A549 (cell line): ENCODE results near the gene UBXN2A.

Source experiments
- CEBPB ChIP-seq, 2 experiments: fragments of >200 bp in 1 of 2; sonication (Bioruptor Twin) in 1 of 2; formaldehyde crosslinking in 1 of 2; IDR thresholded peaks; 2 replicates each; pipeline ENCODE4 v1.6.1; 2012 to 2016
- CHD4 ChIP-seq: fragments of 200-600 bp; sonication (generic); IDR thresholded peaks from 2 replicates; pipeline ENCODE4 v1.6.1; 2016; ENCODE audit warnings: antibody characterized with exemption, mild to moderate bottlenecking, borderline replicate concordance
- CTCF ChIP-seq: fragments of >200 bp; sonication (Bioruptor Twin); formaldehyde crosslinking; IDR thresholded peaks from 3 replicates; pipeline ENCODE4 v1.5.1; 2016
- EP300 ChIP-seq, 2 experiments: fragments of >200 bp; sonication (Bioruptor Twin); formaldehyde crosslinking; IDR thresholded peaks; 2 replicates in 1 of 2; 3 replicates in 1 of 2; pipeline ENCODE4 v1.6.1; 2016 to 2017
- HDAC2 ChIP-seq: fragments of 200-600 bp; sonication (generic); IDR thresholded peaks from 2 replicates; pipeline ENCODE4 v1.6.1; 2016
- HOXA7 ChIP-seq: fragments of 250-450 bp; sonication (Bioruptor Pico); IDR thresholded peaks from 2 replicates; pipeline ENCODE4 v1.5.0; 2020; ENCODE audit warnings: mild to moderate bottlenecking, moderate library complexity
- MAX ChIP-seq: IDR thresholded peaks from 2 replicates; pipeline ENCODE4 v1.6.1; 2012
- MYC ChIP-seq: IDR thresholded peaks from 2 replicates; pipeline ENCODE4 v1.6.1; 2012; ENCODE audit warnings: mild to moderate bottlenecking, inconsistent platforms, low read length, improper control_type of control experiment, borderline replicate concordance
- POLR2A ChIP-seq: IDR thresholded peaks from 2 replicates; pipeline ENCODE4 v1.6.1; 2012; ENCODE audit warnings: mild to moderate bottlenecking, low read length
- USF2 ChIP-seq: fragments of 450-650 bp; IDR thresholded peaks from 2 replicates; pipeline ENCODE4 v1.6.1; 2014; ENCODE audit warnings: antibody characterized with exemption
- TF ChIP-seq, protein P1 (sequence below): fragments of 200-600 bp; sonication (generic); IDR thresholded peaks from 2 replicates; pipeline ENCODE4 v1.6.1; 2016; ENCODE audit warnings: antibody characterized with exemption, mild to moderate bottlenecking, moderate library complexity

GRCh38 chr2:24047703-24048033 lies 107.4 kb downstream of the UBXN2A start:
- TF ChIP-seq CTCF (no peak), CEBPB (IDR thresholded peaks at IDR 0.05) (no peak), HDAC2 (no peak), POLR2A (no peak), MYC (no peak), MAX (no peak), CHD4 (no peak), USF2 (no peak), HOXA7 (CRISPR knock-in tag) (no peak), EP300 (IDR thresholded peaks at IDR 0.05) (no peak)
- TF ChIP-seq, protein P1, sequence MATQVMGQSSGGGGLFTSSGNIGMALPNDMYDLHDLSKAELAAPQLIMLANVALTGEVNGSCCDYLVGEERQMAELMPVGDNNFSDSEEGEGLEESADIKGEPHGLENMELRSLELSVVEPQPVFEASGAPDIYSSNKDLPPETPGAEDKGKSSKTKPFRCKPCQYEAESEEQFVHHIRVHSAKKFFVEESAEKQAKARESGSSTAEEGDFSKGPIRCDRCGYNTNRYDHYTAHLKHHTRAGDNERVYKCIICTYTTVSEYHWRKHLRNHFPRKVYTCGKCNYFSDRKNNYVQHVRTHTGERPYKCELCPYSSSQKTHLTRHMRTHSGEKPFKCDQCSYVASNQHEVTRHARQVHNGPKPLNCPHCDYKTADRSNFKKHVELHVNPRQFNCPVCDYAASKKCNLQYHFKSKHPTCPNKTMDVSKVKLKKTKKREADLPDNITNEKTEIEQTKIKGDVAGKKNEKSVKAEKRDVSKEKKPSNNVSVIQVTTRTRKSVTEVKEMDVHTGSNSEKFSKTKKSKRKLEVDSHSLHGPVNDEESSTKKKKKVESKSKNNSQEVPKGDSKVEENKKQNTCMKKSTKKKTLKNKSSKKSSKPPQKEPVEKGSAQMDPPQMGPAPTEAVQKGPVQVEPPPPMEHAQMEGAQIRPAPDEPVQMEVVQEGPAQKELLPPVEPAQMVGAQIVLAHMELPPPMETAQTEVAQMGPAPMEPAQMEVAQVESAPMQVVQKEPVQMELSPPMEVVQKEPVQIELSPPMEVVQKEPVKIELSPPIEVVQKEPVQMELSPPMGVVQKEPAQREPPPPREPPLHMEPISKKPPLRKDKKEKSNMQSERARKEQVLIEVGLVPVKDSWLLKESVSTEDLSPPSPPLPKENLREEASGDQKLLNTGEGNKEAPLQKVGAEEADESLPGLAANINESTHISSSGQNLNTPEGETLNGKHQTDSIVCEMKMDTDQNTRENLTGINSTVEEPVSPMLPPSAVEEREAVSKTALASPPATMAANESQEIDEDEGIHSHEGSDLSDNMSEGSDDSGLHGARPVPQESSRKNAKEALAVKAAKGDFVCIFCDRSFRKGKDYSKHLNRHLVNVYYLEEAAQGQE, result no peak
